B cell (primary cell): ENCODE data around the gene LRBA.

Source experiments
- CTCF ChIP-seq: fragments of 200-600 bp; IDR thresholded peaks from one replicate; pipeline ENCODE4 v1.8.0; 2022; ENCODE audit warnings: antibody characterized with exemption, mild to moderate bottlenecking
- EZH2 ChIP-seq: IDR thresholded peaks from 2 replicates; pipeline ENCODE4 v1.6.1; 2012; ENCODE audit warnings: borderline replicate concordance, low read depth, mild to moderate bottlenecking, moderate library complexity, low read length; ENCODE audit not compliant: insufficient read depth, poor library complexity, severe bottlenecking

GRCh38 chr4:150259861-150260567 lies 755.1 kb downstream of the LRBA start:
- no peak for TF ChIP-seq CTCF
- no peak for TF ChIP-seq EZH2
